Right lobe of liver (tissue), 6 donors: ENCODE results near the gene SCAPER. TPM values are rescaled to one million over a fixed set of nuclear protein-coding genes. Genes with fewer than 3 reads are reported as not detected.

ENCODE experiments used
- ATAC-seq, 4 donors: fragments of 200-7000 bp; cut with Tn5 transposase; one replicate each; pipeline ENCODE4 v1.9.1; 2020; ENCODE audit warnings: mild to moderate bottlenecking in 4 of 4, moderate library complexity in 4 of 4
- DNase-seq, 3 donors: peaks; one replicate each; pipeline ENCODE4 v3.0.0-alpha.2; 2020
- H3K27ac ChIP-seq, 3 donors: fragments of 200-600 bp; one replicate each; pipeline ENCODE4 v1.8.0; 2022
- H3K27me3 ChIP-seq, 2 donors: fragments of 200-600 bp; one replicate each; pipeline ENCODE4 v1.8.0; 2022
- H3K36me3 ChIP-seq, 4 donors: fragments of 200-600 bp; sonication (generic) in 1 of 4; one replicate each; pipeline versions ENCODE4 v1.5.1 to v1.8.0; 2017 to 2022; ENCODE audit warnings: control low read depth in 1 of 4
- H3K4me1 ChIP-seq, 4 donors: fragments of 200-600 bp; sonication (generic) in 1 of 4; one replicate each; pipeline versions ENCODE4 v1.5.1 to v1.8.0; 2017 to 2022; ENCODE audit warnings: control low read depth in 1 of 4
- H3K4me3 ChIP-seq, 3 donors: fragments of 200-600 bp; one replicate each; pipeline ENCODE4 v1.8.0; 2022
- H3K9me3 ChIP-seq, 4 donors: fragments of 200-600 bp; sonication (generic) in 1 of 4; one replicate each; pipeline versions ENCODE4 v1.5.1 to v1.8.0; 2017 to 2022; ENCODE audit warnings: control low read depth in 1 of 4
- POLR2A ChIP-seq: fragments of 450-650 bp; IDR thresholded peaks from one replicate; pipeline ENCODE4 v1.6.1; 2017; ENCODE audit warnings: antibody characterized with exemption, mild to moderate bottlenecking
- WGBS: methylation state at CpG from one replicate; pipeline ENCODE4 v1.1.6; 2018; ENCODE audit warnings: low coverage, low lambda C conversion rate; ENCODE audit not compliant: insufficient coverage; ENCODE audit errors: missing lambda C conversion rate; 5-methylcytosine and 5-hydroxymethylcytosine counted together
- intact Hi-C, 2 donors: fragments of 100-400 bp; cut with DNase I; formaldehyde crosslinking; loops; one replicate each; pipeline versions ENCODE4 v1.11.2 to v1.14.1; 2022
- total RNA-seq, 6 experiments: library from RNA; depleted of rRNA in 2 of 6; stranded (reverse); fragments of >200 nt in 2 of 6; fragmentation: NEBNext Ultra II Directional in 3 of 6; extraction: Animal tissue kit (Norgen Biotek cat#: 25700) in 3 of 6; gene quantifications; one replicate each; pipeline versions ENCODE4 v1.1.0 to v1.2.4, GENCODE V29; 2016 to 2023
- TF ChIP-seq, protein P1 (sequence below), 4 donors: fragments of 200-600 bp in 3 of 4; fragments of 450-650 bp in 1 of 4; IDR thresholded peaks; one replicate each; pipeline versions ENCODE4 v1.5.1 to v1.8.0; 2016 to 2022; ENCODE audit warnings: antibody characterized with exemption in 4 of 4, mild to moderate bottlenecking in 2 of 4
- donor health status: DM: no; HTN: yes; CAD: no.
- donor health status: DM: no; HTN: no; CAD: no.
- donor health status: DM: no; HTN: no; CAD: no.
- donor health status: DM: no; HTN: yes; CAD: no.
- donor health status: DM: no; HTN: yes; CAD: no.

Gene SCAPER
- total RNA-seq, 6 experiments from 2014 or later = 6.7 to 17.3 (median 10.4) TPM

DNA sequence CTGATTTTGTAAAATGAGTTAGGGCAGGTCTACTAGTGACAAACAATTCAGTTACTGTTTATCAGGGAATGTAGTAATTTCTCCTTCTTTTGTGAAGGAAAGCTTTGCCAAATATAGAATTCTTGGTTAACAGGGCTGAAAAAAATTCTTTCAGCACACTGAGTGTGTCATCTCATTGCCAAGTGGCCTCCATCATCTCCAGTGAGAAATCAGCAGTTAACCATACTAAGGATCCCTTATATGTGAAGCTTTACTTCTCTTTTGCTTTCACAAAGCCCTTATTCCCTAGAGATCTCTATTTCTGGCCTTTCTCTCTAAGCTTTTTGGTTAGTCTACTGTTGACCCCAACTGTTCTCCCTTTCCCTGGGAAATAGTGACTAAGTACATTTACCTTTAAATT is 269.1 kb downstream of the SCAPER start:
- DNase-seq (no peak), ATAC-seq (no peak)
- Histone ChIP-seq H3K9me3 (no peaks in the 10 kb centered on the region), H3K27ac (no peak overlapping the region), H3K4me1 (no peaks in the 10 kb centered on the region), H3K27me3 (no peaks in the 10 kb centered on the region), H3K36me3 (no peaks in the 10 kb centered on the region), H3K4me3 (no peak overlapping the region)
- TF ChIP-seq, protein P1, sequence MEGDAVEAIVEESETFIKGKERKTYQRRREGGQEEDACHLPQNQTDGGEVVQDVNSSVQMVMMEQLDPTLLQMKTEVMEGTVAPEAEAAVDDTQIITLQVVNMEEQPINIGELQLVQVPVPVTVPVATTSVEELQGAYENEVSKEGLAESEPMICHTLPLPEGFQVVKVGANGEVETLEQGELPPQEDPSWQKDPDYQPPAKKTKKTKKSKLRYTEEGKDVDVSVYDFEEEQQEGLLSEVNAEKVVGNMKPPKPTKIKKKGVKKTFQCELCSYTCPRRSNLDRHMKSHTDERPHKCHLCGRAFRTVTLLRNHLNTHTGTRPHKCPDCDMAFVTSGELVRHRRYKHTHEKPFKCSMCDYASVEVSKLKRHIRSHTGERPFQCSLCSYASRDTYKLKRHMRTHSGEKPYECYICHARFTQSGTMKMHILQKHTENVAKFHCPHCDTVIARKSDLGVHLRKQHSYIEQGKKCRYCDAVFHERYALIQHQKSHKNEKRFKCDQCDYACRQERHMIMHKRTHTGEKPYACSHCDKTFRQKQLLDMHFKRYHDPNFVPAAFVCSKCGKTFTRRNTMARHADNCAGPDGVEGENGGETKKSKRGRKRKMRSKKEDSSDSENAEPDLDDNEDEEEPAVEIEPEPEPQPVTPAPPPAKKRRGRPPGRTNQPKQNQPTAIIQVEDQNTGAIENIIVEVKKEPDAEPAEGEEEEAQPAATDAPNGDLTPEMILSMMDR (IDR thresholded peaks at IDR 0.05) = no peak
- no peak for TF ChIP-seq POLR2A
- intact Hi-C loops = no loop called here

- no peak for TF ChIP-seq POLR2A
- TF ChIP-seq, protein P1 (IDR thresholded peaks at IDR 0.05) = no peak
- no peaks in the 10 kb centered on the region for H3K9me3 ChIP-seq
- ATAC-seq (no peak), DNase-seq (no peak)
- intact Hi-C loops = no loop called here
- 86% methylated on average over 4 of the region's 4 CpGs for WGBS
- no peaks in the 10 kb centered on the region for H3K4me1 ChIP-seq
- no peaks in the 10 kb centered on the region for H3K27me3 ChIP-seq
- H3K36me3 ChIP-seq = no peaks in the 10 kb centered on the region
- H3K27ac ChIP-seq = no peak overlapping the region
- H3K4me3 ChIP-seq = no peak overlapping the region
These were observed 278.5 kb downstream of the SCAPER start for GRCh38 chr15:76626611-76627010.

GRCh38 chr15:76625267-76625666 is 279.9 kb downstream of the SCAPER start:
- WGBS = 68% methylated on average over 2 of the region's 4 CpGs
- no peak for ATAC-seq
- no peak for DNase-seq
- TF ChIP-seq POLR2A = no peak
- TF ChIP-seq, protein P1 (IDR thresholded peaks at IDR 0.05) = no peak
- no peaks in the 10 kb centered on the region for H3K4me1 ChIP-seq
- no peaks in the 10 kb centered on the region for H3K9me3 ChIP-seq
- no peak overlapping the region for H3K4me3 ChIP-seq
- no peaks in the 10 kb centered on the region for H3K27me3 ChIP-seq
- H3K27ac ChIP-seq = no peak overlapping the region
- intact Hi-C loops = no loop called here
- no peaks in the 10 kb centered on the region for H3K36me3 ChIP-seq

GRCh38 chr15:76614725-76615124 is 290.4 kb downstream of the SCAPER start:
- TF ChIP-seq, protein P1 (IDR thresholded peaks at IDR 0.05) = no peak
- TF ChIP-seq POLR2A = no peak
- intact Hi-C loops = no loop called here
- no peaks in the 10 kb centered on the region for H3K4me1 ChIP-seq
- no peak overlapping the region for H3K27ac ChIP-seq
- no peaks in the 10 kb centered on the region for H3K9me3 ChIP-seq
- no peaks in the 10 kb centered on the region for H3K36me3 ChIP-seq
- H3K4me3 ChIP-seq = no peak overlapping the region
- DNase-seq (no peak), ATAC-seq (no peak)
- H3K27me3 ChIP-seq = no peaks in the 10 kb centered on the region
